ENCODE measurements around the gene TMEM203.

Gene TMEM203

GRCh38 chr9:137163365-137163715, 42.1 kb downstream of the TMEM203 start:
- no peak for DNase-seq

- no peak for DNase-seq
Observed at GRCh38 chr9:137162505-137163364, 42.7 kb downstream of the TMEM203 start.

DNA sequence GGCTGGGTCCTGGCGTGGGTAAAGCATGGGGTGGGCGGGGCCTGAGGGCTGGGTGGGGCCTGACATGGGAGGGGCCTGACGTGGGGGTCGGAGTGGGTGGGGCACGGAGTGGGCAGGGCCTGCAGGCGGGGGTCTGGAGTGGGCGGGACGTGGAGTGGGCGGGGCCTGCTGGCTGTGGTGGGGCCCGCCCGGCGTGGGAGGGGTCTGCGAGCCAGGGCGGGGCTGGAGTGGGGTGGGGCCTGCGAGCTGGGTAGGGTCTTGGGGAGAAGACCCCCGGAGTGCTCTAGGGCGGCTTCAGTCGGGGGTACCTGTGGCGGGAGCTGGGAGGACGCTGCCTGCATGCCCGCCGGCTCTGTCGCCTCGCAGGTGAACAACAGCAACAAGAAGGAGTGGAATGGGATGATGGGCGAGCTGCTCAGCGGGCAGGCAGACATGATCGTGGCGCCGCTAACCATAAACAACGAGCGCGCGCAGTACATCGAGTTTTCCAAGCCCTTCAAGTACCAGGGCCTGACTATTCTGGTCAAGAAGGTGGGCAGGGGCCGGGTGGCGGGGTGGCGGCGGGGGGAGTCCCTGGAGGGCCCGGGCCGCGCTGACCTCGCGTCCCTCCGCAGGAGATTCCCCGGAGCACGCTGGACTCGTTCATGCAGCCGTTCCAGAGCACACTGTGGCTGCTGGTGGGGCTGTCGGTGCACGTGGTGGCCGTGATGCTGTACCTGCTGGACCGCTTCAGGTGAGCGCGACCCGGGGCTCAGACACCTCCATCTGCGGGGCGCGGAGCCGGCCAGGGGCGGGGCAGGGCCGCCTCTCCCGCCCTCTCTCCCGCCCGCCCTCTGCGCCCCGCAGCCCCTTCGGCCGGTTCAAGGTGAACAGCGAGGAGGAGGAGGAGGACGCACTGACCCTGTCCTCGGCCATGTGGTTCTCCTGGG, 43.6 kb downstream of the TMEM203 start:
- DNase-seq, result no peak

GRCh38 chr9:137160716-137161557, 44.5 kb downstream of the TMEM203 start:
- no peak for DNase-seq

DNA sequence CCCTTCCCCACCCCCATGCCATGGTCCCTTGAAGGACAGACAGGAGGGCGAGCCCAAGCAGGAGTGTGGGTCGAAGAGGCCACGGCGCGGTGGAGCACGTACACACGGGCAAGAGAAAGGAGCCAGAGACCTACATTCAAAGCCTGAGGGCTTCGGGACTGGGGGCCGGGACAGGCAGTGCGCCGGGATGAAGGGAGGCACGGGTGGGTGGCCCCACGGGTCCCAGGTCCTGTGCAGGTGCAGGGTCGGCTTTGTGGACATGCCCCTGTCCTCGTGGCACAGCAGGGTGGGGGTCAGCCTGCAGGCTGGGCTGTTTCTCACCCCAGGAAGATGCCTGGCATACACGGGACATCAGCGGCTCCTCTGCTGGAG, 45.4 kb downstream of the TMEM203 start:
- DNase-seq, result no peak

GRCh38 chr9:137159105-137160053, 46.1 kb downstream of the TMEM203 start:
- no peak for DNase-seq

GRCh38 chr9:137158625-137159024, 46.8 kb downstream of the TMEM203 start:
- DNase-seq, result no peak

GRCh38 chr9:137157618-137158415, 47.6 kb downstream of the TMEM203 start:
- no peak for DNase-seq

DNA sequence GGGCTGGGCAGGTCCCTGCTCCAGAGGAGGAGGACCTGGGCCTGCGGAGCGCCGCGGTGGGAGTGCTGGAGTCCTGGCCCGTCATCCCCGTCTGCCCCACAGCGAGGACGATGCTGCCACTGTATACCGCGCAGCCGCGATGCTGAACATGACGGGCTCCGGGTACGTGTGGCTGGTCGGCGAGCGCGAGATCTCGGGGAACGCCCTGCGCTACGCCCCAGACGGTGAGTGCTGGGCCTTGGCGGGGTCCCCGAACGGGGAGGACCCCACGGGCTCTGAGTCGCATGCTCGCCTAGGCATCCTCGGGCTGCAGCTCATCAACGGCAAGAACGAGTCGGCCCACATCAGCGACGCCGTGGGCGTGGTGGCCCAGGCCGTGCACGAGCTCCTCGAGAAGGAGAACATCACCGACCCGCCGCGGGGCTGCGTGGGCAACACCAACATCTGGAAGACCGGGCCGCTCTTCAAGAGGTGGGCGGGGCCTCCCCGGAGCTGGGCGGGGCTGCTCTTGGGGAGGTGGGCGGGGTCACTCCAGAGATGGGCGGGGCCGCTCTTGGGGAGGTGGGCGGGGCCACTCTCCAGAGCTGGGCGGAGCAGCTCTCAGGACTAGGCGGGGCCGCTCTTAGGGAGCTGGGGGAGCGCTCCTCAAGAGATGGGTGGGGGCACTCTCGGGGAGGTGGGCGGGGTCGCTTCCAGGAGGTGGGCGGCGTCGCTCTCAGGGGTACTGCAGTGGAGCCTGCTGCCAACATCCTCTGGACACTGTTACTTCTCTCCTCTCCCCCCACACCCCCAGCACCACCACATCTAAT, 48.7 kb downstream of the TMEM203 start:
- DNase-seq, result no peak

Measured in right forelimb (tissue), 1 donor.